GM21390 (cell line): ENCODE data around the gene PXYLP1.

Experiments
- ATAC-seq: cut with Tn5 transposase; IDR thresholded peaks from one replicate; pipeline ENCODE4 v1.9.1; 2021; ENCODE audit not compliant: unreplicated experiment

Gene PXYLP1

DNA sequence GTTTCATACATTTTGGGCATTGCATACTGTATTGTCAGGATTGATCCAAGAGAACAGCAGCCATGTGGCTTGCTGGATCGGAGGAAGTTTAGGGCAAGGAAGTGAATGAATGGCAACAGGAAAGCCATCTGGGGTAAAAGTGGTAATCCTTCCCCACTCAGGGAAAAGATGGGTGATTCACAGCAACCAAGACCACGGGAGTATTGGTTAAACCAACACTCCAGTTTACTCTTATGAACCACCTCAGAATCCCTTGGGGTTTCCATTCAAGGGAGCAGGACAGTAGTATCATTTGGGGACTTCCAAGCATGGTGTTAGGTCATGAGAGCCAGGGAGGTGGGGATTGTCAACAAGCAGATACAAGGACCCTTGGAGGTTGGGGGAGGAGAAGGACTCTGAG is 111.5 kb downstream of the PXYLP1 start:
- ATAC-seq = no peak

DNA sequence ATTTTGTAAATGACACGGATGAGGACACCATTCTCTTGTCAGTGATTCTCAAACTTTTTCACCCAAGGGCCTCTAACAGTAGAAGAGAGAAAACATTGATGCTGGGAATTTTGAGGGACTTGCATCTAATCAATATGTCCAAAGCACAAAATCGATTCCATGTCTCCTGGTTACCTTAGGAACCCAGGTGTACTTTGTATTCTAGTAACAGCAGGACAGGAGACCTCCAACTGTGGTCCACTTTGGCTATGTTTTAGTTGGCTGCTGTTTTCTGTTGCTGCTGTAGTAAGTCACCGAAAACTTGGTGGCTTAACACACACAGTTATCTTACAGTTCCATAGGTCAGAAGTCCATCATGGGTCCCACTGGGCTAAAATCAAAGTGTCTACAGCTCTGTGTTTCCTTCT is 112.2 kb downstream of the PXYLP1 start:
- no peak for ATAC-seq
